K562 (cell line): ENCODE measurements around the gene MRPL48. TPM values are rescaled to one million over a fixed set of nuclear protein-coding genes. Genes with fewer than 3 reads are reported as not detected.
A peak's percentile ranks its signal among the peaks of the same experiment; 100 is the strongest.
"Not testable (repeated sequence)": the region's sequence is repeated elsewhere in the genome, so short reads cannot be mapped to it uniquely, and the experiment has no call there.

Experiments used
- ATAC-seq: fragments of 200-7000 bp; cut with Tn5 transposase; 3 replicates; pipeline ENCODE4 v1.9.1; 2020; ENCODE audit warnings: moderate library complexity
- BruUV-seq: library from RNA; stranded (reverse); fragments of 400-500 nt; replicated peaks from 2 replicates; lab custom pipeline; 2021; lab: Mats Ljungman, UMichigan
- CTCF ChIA-PET: fragments of 300-600 bp; formaldehyde crosslinking; extraction: SDS; loops from one replicate; lab custom pipeline; 2021; ENCODE audit warnings: low intra/inter-chr PET ratio; lab: Yijun Ruan, JAX
- POLR2A ChIA-PET: fragments of 300-600, 350-650 bp; sonication (Branson Sonifier 250); formaldehyde crosslinking; extraction: SDS; loops from one replicate; lab custom pipeline; 2021; ENCODE audit warnings: antibody characterized with exemption, inconsistent platforms; lab: Yijun Ruan, JAX
- DNase-seq, 4 experiments: peaks; one replicate each; pipeline versions ENCODE4 v3.0.0 to v3.0.0-alpha.2; 2011 to 2018; ENCODE audit warnings: low spot score in 3 of 4, mixed read lengths in 3 of 4; ENCODE audit errors: extremely low read depth in 1 of 4
- FAIRE-seq: peaks from 2 replicates; lab custom pipeline; 2011; peaks lifted over from hg19 to GRCh38; lab: Jason Lieb, UNC
- H2AFZ ChIP-seq: 2 replicates; pipeline ENCODE4 v1.6.0; 2011; ENCODE audit warnings: low read depth, low read length, control low read depth, inconsistent platforms
- H3K27ac ChIP-seq: fragments of 200-600 bp; 3 replicates; pipeline ENCODE4 v1.8.0; 2011; ENCODE audit warnings: low read depth, mild to moderate bottlenecking, control low read depth, inconsistent platforms, low read length, moderate library complexity, mixed read lengths; ENCODE audit errors: extremely low read depth
- H3K27me3 ChIP-seq, 2 experiments: fragments of 300-600 bp in 1 of 2; 2 replicates in 1 of 2; 3 replicates in 1 of 2; pipeline versions ENCODE4 v1.6.0 to v1.8.0; 2011; ENCODE audit warnings: inconsistent platforms in 2 of 2, low read length in 2 of 2, mild to moderate bottlenecking in 1 of 2, mixed read lengths in 1 of 2, moderate library complexity in 1 of 2; ENCODE audit not compliant: control insufficient read depth in 2 of 2, insufficient read depth in 2 of 2
- H3K36me3 ChIP-seq: fragments of 300-600 bp; 3 replicates; pipeline ENCODE4 v1.8.0; 2011; ENCODE audit warnings: mild to moderate bottlenecking, low read length, inconsistent platforms; ENCODE audit not compliant: control insufficient read depth, insufficient read depth
- H3K4me1 ChIP-seq, 2 experiments: fragments of 200-600 bp in 1 of 2; replicated peaks in 1 of 2; 2 replicates in 1 of 2; 3 replicates in 1 of 2; pipeline versions ENCODE4 v1.5.1 to v1.8.0; 2011; ENCODE audit warnings: inconsistent platforms in 2 of 2, low read length in 2 of 2, mild to moderate bottlenecking in 1 of 2, mixed read lengths in 1 of 2, moderate library complexity in 1 of 2; ENCODE audit not compliant: control insufficient read depth in 2 of 2, insufficient read depth in 2 of 2
- H3K4me2 ChIP-seq: 2 replicates; pipeline ENCODE4 v1.6.1; 2011; ENCODE audit warnings: low read length, control low read depth, inconsistent platforms, mixed read lengths; ENCODE audit not compliant: insufficient read depth
- H3K4me3 ChIP-seq: fragments of 200-600 bp; sonication (generic), shearing (Covaris generic); 2 replicates; pipeline ENCODE4 v1.5.1; 2016; ENCODE audit warnings: control low read depth, inconsistent platforms
- H3K79me2 ChIP-seq: fragments of 200-600 bp; 3 replicates; pipeline ENCODE4 v1.8.0; 2011; ENCODE audit warnings: low read length, inconsistent platforms; ENCODE audit not compliant: control insufficient read depth, insufficient read depth
- H3K9ac ChIP-seq, 2 experiments: 2 replicates each; pipeline versions ENCODE4 v1.6.0 to v1.6.1; 2011; ENCODE audit warnings: low read depth in 2 of 2, low read length in 2 of 2, control low read depth in 1 of 2, inconsistent platforms in 1 of 2, mild to moderate bottlenecking in 1 of 2, mixed read lengths in 1 of 2; ENCODE audit not compliant: insufficient read depth in 1 of 2
- H3K9me1 ChIP-seq: one replicate; pipeline ENCODE4 v1.6.0; 2011; ENCODE audit warnings: inconsistent platforms, mild to moderate bottlenecking, low read length, moderate library complexity; ENCODE audit not compliant: control insufficient read depth, insufficient read depth
- H3K9me3 ChIP-seq: replicated peaks from 2 replicates; pipeline ENCODE4 v1.5.1; 2011; ENCODE audit warnings: low read depth, low read length, inconsistent platforms; ENCODE audit not compliant: control insufficient read depth, insufficient read depth
- H4K20me1 ChIP-seq: replicated peaks from 2 replicates; pipeline ENCODE4 v1.6.1; 2011; ENCODE audit warnings: low read length, inconsistent platforms, mixed read lengths; ENCODE audit not compliant: control insufficient read depth, insufficient read depth
- CBFA2T2 ChIP-seq: fragments of 450-650 bp; conservative IDR thresholded peaks from 2 replicates; pipeline ENCODE4 v1.6.1; 2017; ENCODE audit warnings: mild to moderate bottlenecking
- FOXA1 ChIP-seq: fragments of 450-650 bp; IDR thresholded peaks from 2 replicates; pipeline ENCODE4 v1.6.1; 2016; ENCODE audit warnings: mild to moderate bottlenecking, borderline replicate concordance
- ZNF121 ChIP-seq: sonication (generic); formaldehyde crosslinking; conservative IDR thresholded peaks from 2 replicates; pipeline ENCODE4 v1.8.0; 2022; ENCODE audit warnings: missing genetic modification reagents
- WGBS: fragments of 100-300 bp; shearing (Covaris generic); methylation state at CpG from one replicate; pipeline ENCODE4 v1.1.6; 2016; ENCODE audit warnings: low coverage, mixed read lengths; ENCODE audit not compliant: insufficient coverage; ENCODE audit errors: missing lambda C conversion rate; 5-methylcytosine and 5-hydroxymethylcytosine counted together
- in situ Hi-C: fragments of 300-500 bp; cut with MboI; formaldehyde crosslinking; loops from 4 replicates; pipeline ENCODE4 v1.15.0; 2018; ENCODE audit warnings: inconsistent platforms, mixed read lengths
- intact Hi-C: fragments of 100-400 bp; cut with micrococcal nuclease; formaldehyde crosslinking; loops from 2 replicates; pipeline ENCODE4 v1.14.2; 2022
- polyA plus RNA-seq, 8 experiments: library from polyadenylated mRNA; depleted of rRNA in 4 of 8; stranded (reverse) in 5 of 8; unstranded in 3 of 8; fragments of >200 nt; fragmentation: Nextera tagmentation in 2 of 8; fragmentation: Illumina TruSeq in 1 of 8; extraction: Ambion mirVana in 2 of 8; extraction: Trizol in 1 of 8; gene quantifications; 2 replicates each; pipeline versions ENCODE4 v1.2.1 to v1.2.3, GENCODE V29; 2011 to 2014; ENCODE audit warnings: inconsistent platforms in 1 of 8, missing spikeins in 1 of 8
- total RNA-seq, 7 experiments: library from RNA; depleted of rRNA in 6 of 7; stranded (reverse); fragments of >200 nt in 6 of 7; fragmentation: Illumina TruSeq in 2 of 7; extraction: Trizol in 2 of 7; gene quantifications; 2 replicates each; pipeline versions ENCODE4 v1.2.1 to v1.2.3, GENCODE V29; 2011 to 2021; ENCODE audit warnings: low replicate concordance in 1 of 7

MRPL48 gene
- total and polyA plus RNA-seq, 9 of the 15 experiments (the other 6 are each of a cell fraction or from before 2014, with no cell fraction given): 66.0 to 237 (median 104) TPM

DNA sequence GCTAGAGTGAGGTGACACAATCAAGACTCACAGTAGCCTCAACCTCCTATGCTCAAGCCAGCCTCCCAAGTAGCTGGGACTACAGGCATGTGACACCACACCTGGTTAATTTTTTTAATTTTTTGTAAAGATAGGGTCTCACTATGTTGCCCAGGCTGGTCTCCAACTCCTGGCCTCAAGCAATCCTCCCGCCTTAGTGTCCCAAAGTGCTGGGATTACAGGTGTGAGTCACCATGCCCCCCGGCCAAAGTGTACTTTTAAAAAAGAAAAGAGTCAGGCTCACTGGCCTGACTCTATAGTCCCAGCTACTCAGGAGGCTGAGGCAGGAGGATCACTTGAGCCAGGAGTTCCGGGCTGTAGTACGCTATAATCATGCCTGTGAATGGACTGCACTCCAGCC, 36.8 kb upstream of the MRPL48 start:
- ATAC-seq: not testable (repeated sequence)

DNA sequence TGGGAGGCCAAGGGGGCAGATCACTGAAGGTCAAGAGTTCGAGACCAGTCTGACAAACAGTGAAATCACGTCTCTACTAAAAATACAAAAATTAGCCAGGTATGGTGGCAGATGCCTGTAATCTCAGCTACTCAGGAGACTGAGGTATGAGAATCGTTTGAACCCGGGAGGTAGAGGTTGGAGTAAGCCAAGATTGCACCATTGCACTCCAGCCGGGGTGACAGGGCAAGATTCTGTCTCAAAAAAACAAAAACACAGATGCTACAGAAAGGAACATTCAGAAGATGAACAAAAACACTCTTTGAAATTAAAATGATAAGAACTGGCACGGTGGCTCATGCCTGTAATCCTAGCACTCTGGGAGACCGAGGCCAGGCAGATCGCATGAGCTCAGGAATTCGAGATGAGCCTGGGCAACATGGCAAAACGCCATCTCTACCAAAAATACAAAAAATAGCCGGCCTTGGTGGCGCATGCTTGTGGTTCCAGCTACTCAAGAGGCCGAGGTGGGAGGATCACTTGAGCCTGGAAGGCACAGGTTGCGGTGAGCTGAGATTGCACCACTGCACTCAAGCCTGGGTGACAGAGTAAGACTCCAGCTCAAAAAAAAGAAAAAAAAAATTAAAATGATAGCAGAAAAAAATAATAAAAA, 35.3 kb upstream of the MRPL48 start:
- DNase-seq (no peak), FAIRE-seq (no peak), ATAC-seq (no peak)
- no TSS peak for BruUV-seq
- ChIA-PET POLR2A (interaction anchor here (0.6 to 1.3 kb wide), 7 partner anchors 8 to 39 kb away, joined by 3 to 8 read pairs (median 3); partner anchors contain the start of genes MRPL48 and RAB6A), CTCF (no interaction called here)
- H3K4me2 ChIP-seq: no peak overlapping the region
- H3K4me1 ChIP-seq: peaks cover 2 to 3% of the 10 kb centered on the region in 2 experiments; a peak in 1 of 5 replicates
- H3K27me3 ChIP-seq: no peaks in the 10 kb centered on the region
- no peaks in the 10 kb centered on the region for H3K9me1 ChIP-seq
- 84% methylated on average over 14 of the region's 14 CpGs for WGBS
- H4K20me1 ChIP-seq: peaks cover 13% of the 10 kb centered on the region
- TF ChIP-seq FOXA1 (no peak), CBFA2T2 (no peak)
- no peak overlapping the region for H3K27ac ChIP-seq
- no peak overlapping the region for H3K9ac ChIP-seq
- H3K79me2 ChIP-seq: peaks cover 76% of the 10 kb centered on the region
- H3K4me3 ChIP-seq: no peak overlapping the region
- H2AFZ ChIP-seq: no peak overlapping the region
- in situ Hi-C loops: no loop called here
- no peaks in the 10 kb centered on the region for H3K9me3 ChIP-seq
- intact Hi-C loops: no loop called here
- peaks cover 1% of the 10 kb centered on the region; the same call in 1 of the 3 replicates for H3K36me3 ChIP-seq

More for the DNA sequence above, 36.8 kb upstream of the MRPL48 start:
- intact Hi-C loops, in situ Hi-C loops, H2AFZ ChIP-seq, DNase-seq, H3K9me3 ChIP-seq, H3K4me1 ChIP-seq, H3K27ac ChIP-seq, FAIRE-seq, H3K36me3 ChIP-seq, H3K4me3 ChIP-seq, CTCF ChIA-PET, H3K27me3 ChIP-seq, BruUV-seq, H3K4me2 ChIP-seq, H3K9ac ChIP-seq, H3K9me1 ChIP-seq: not testable (repeated sequence)
- POLR2A ChIA-PET: interaction anchor here (0.8 to 1.6 kb wide), 2 partner anchors 10 to 126 kb away, joined by 3 to 4 read pairs; partner anchors contain the start of genes COA4 and PAAF1
- TF ChIP-seq ZNF121 (CRISPR knock-in tag): 0 out of 2 replicates have a peak, but pooled peaks have one; percentile 29
- 92% methylated on average over 4 of the region's 4 CpGs for WGBS
- Histone ChIP-seq H3K79me2 (peaks cover 75% of the 10 kb centered on the region), H4K20me1 (peaks cover 13% of the 10 kb centered on the region)
